Nucleus accumbens (tissue), 56 donors: ENCODE measurements around the gene SLC7A14.

Experiments used
- DNase-seq, 56 donors: peaks; one replicate each; lab custom pipeline; 2025; lab: John Stamatoyannopoulos, UW

SLC7A14 gene

DNA sequence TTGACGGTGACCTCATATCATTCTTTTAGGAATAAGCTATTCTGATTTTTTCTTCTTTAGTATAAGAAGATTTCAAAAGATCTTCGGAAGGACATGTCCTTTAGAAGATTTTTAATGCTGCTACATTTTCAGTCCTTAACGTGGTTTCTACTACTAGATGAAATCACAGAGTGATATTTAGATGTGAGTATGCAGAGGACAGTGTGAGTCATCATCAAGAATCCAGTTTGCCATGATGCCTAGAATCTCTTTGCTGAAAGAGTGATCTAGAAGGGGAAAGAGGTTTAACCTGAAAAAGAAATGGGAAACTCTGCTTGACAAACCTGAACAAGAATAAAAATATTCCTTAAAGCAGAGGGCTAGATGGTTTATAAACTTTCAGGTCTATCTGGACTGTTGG lies 43.2 kb downstream of the SLC7A14 start:
- DNase-seq: no peak

DNA sequence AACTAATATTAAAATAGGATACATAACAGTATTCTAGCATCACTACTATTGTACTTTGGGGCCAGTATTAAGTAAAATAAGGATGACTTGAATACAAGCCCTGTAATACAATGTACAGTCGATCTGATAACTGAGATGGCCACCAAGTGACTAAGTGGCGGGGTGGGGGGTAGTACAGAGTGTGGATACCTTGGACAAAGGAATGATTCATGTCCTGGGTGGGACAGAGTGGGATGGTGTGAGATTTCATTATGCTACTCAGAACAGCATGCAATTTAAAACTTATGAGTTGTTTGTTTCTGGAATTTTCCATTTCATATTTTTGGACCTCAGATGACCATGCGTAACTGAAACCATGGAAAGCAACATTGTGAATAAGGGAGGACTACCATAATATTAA lies 46.0 kb downstream of the SLC7A14 start:
- DNase-seq: peak in 1 of 56 donors; percentile 5

DNA sequence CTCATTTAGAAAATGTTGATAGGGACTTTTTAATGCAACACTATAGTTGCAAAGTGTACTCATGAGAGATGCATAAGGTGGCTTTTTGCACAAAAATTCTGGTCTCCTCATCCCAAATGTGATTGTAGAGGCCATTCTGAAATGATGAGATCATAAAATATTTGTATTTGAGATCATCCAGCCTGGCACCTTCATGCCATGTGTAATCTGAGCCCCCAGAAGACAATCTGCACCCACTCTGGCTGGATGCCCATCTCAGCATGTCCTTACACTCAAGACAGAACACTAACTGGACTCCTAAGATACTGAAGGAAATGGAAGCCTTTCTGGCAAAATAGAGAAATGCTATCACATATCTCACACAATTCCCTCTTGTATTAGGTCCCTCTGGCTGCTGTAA lies 49.2 kb downstream of the SLC7A14 start:
- DNase-seq: no peak

DNA sequence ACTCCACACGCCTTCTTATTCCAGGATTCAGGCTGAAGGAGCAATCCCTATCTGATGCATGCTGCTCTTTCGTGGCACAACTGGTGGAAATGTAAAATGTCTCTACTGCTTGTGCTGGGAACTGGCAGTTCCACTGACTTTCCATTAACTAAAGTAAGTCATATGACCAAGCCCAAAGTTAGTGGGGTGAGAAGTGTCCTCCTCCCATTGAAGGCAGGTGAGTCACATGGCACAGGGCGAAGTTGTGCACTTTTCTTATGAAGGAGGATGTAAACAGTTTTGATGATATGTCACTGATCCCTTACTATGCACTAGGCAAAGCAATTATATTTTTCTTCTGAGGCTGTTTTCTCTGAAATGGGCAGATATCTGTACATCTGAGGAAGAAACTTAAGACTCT lies 51.6 kb downstream of the SLC7A14 start:
- DNase-seq: no peak

DNA sequence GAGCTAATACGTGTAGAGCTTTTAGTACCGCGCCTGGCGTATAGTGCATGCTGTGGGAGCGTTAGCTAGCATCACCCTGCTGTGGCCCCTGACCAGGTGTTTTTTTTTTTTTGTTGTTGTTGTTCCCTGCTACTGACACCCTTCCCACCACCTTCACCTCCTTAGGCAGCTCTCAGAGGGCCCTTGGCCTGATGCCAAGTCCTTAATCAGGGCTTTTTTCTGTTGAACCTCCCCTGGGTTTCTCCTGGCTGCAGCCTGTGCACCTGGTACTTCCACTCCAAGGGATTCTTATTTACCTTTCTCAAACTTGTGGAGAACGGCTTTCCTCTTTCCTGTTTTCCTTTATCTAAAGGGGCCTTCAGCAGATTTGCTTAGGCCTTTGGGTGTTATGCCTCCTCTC lies 53.3 kb downstream of the SLC7A14 start:
- no peak for DNase-seq

DNA sequence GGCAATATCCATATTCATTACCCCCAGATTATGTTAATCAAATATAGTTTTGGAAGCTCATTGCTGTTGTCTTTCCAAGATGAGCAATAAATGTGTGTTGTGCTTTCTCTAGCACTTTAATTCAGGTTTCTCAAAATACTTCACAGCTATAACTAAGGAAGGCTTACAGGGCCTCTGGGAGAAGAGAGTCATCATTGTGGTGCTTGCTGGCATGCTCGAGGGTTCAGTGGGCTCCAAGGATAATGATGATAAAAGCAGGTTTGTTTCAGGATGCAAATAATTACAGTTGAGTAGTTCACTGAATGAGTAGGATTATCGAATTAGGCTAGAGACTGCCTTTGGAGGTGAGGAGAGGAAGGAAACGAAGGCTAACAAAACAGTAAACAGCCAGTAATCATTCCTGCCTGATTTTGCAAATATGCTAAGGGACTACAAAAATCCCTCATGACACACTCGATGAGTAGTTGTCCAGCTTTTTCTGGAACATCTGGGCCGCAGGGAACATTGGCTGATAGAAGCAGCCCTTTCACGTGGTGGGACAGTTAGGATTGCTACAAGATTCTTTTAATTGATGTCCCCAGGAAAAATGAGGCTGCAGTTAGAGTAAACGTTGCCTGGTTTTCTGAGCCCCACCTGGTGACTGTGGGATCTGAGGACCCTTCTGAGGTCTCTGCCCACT lies 54.1 kb downstream of the SLC7A14 start:
- DNase-seq: peak in 1 of 56 donors; percentile 2

DNA sequence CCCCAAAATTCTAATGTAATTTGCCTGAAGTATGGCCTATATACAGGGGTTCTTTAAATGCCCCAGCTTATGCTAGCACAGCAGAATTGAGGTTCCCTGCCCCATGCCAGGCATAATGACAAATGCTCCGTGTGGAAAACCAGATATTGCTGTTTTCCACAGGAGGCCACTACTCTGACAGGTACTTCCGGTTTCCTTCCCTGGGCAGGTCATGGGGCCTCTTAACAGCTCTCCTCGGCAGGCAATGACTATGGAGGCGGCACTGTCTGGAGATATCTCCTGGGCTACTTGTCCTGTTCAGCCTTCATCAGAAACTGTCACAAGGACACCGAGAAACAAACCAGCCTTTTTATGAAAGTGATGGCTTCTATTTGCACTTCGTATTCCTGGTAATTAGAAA lies 54.8 kb downstream of the SLC7A14 start:
- DNase-seq: no peak

DNA sequence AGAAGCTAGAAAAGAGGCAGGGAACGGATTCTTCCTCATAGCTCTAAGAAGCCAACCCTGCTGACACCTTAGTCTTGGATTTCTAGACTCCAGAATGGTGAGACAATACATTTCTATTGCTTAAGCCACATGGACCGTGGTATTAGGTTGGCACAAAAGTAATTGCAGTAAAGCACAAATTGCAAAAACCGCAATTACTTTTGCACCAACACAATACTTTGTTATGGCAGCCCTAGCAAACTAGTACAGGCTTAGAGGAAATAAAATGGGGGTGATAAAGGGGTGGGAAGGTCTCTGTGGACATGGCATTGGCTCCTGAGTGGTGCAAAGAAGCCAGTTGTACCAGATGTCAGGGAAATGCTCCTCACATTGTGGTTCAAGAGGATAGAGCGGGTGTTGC lies 56.0 kb downstream of the SLC7A14 start:
- DNase-seq: no peak

DNA sequence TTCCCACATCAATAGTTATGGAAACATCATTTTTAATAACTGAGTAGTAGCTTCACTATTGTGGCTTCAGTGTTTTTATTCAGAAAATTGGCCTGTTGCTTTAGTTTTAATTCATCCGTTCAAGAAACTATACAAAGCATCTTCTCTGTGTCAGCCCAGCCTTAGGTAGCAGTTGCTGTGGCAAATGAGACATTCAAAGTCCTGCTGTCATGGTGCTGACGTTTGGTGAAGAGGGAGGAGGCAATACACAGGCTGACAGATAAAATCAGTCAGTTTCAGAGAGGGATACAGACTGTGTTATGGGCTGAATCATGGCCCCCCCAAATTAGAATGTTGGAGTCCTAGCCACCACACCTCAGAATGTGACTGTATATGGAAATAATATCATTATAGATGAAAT lies 56.5 kb downstream of the SLC7A14 start:
- no peak for DNase-seq

DNA sequence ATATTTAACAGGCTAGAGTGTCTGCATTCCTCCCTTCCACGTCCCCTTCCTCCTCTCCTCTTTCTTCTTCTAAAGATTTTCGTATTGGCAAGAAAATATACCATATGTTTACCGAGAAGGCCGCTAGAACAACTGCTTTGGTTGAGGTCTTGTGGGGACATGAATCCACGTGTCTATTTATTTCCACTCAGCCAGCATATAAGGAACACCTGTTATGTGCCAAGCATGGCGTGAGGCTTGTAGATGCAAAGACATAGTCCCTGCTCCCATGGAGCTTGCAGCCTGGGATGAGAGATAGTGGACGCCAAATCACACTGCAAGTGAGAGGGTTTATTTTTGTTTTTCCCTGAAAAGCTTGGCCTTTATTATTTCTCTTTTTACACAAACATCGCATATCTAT lies 57.1 kb downstream of the SLC7A14 start:
- DNase-seq: no peak

DNA sequence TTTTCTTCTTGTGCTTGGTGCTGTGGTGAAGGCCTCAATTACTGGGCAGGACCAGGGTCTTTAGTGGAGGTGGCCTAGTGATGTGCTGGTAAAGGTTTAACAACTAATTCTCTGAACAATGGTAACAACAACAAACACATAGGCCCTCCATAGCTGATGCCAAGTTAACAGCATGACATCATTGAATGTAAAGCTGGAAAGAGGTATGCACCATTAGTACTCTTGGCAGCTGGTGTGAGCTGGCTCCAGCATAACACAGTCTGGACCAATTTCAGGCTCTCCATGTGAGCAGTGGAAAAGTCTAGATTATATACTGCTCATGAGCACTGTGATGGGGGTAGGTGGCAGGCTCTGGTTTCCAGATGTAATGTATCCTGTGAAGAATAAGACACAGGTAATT lies 61.8 kb downstream of the SLC7A14 start:
- DNase-seq: no peak

DNA sequence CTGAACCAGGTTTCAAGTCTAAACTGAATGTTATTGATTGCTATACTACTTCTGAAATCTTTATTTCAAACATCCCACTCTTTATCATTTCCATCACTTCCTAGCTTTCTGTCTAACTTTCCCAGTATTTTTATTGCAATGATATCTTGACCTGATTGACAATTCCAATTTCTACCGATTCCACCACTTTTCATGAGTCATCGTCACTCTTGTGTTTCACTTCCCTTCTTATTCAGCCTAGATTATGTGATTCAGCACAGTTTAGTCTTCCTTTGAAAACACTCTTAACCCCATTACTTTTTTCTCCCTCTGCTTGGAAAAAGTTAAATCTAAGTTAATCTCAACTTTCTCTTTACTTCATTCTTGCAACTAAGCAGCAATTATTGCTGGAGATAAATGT lies 62.6 kb downstream of the SLC7A14 start:
- no peak for DNase-seq

DNA sequence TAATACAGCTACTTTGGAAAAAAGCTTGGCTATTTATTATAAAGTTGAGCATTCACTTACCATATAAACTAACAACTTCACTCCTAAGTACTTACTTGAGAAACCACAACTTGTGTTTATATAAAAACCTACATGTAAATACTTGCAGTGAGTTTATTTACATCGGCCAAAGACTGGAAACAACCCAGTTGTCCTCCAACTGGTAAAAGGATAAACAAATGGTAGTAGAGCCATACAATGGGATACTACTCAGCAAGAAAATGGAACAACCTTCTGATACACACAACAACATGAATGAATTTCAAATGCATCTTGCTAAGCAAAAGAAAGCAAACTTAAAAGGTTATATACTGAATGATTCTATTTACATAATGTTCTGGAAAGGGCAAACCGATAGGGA lies 63.7 kb downstream of the SLC7A14 start:
- DNase-seq: no peak

DNA sequence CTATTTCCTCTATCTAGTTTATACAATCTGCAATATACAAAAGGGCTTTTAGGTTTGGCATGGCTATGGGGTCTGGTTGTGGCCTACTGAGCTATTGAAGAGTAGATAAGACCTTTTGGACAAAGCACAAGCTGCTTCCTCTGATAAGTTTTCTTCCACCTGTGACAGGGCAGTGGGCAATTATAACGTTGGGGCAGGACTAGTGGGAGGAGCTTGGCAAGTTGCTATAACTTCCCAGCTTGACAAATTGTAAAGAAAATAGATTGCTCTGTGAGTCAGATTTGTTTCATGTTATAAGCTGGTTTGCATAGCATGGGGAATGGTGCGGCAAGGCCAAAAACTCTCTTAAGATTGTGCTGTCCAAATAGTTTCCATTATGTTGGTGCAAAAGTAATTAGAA lies 64.9 kb downstream of the SLC7A14 start:
- DNase-seq: no peak

DNA sequence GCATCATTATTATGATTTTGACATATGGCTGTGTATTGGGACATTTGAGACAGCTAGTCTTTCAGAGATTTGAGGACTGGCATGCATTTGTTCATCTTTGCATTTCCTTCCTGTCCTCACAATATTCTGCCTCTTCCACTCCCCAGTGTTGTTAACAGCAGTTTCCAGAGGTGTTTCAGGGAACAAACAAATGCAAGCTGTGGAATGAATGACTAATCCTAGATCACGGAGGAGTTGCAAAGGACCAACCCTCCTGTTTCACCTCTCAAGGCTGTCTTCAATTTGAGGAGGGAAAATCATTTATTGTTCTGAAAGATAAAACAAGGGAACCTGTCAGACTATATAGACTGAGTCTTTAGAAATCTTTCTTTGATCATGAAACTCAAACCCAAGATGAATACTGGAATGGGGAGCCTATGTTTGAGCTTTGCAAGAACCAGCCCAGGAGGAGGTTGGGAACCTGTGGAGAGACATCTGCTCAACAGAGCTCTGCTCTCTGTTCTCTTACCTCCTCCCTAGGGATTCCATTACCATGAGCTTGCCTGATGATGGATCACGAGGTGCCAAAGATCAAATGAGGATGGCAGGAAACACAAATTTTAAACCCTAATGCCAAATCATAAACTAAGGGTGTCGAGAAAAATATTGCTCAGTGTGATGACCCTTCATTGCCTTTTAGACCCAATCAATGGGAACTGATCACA lies 68.5 kb downstream of the SLC7A14 start:
- DNase-seq: no peak

DNA sequence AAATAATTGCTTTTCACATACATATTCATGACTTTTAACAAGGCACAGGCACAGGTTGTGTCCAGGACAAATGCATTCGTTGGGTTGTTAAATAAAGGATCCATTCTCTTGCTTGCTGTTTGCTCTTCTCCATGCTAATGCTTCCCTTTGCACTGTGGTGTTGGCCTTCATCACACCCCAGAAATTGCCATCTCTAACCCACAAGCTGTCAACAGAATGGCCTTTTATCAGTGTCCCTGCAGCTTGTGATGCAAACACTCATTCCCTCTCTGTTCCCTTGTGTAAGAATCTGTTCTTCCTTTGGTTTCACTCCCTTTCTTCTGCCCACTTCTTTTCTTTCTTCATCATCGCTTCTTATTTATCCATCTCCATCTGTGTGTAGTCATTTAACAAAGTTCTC lies 72.2 kb downstream of the SLC7A14 start:
- DNase-seq: no peak

DNA sequence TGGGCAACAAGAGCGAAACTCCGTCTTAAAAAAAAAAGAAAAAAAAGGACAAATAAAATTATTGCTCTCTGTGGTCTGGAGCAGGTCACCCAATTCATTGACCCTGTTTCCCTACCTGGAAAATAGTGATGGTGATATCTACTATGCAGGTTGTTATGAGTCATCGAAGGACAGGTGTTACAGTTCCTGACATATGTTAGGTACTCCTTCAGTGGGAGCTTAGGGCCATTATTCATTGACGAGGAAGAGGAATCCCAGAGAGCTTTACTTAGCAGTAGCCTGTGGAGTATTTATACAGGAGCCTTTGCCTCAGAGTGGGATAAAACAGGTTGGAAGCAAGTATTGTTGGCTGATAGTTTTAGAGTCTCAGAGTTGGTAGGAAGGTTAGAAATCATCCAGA lies 74.5 kb downstream of the SLC7A14 start:
- DNase-seq: no peak

DNA sequence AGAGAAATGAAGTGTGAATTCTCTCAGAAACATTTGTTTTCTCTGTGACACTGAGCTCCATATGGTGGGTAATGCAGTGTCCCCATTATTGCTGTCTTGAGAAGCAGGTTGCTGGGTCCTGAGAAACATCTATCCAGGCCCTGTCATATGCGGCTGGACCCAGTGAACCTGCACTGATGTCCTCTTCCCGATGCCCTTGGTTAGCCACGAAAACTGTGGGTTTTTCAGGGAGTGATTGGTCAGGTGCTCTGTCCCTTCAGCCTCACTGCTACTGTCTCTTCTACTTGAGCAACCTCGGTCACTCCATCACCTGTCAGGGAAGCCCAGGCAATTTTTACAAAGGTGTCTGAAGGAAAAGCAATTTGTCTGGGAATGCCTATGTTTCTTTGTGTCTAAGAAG lies 77.0 kb downstream of the SLC7A14 start:
- DNase-seq: no peak

DNA sequence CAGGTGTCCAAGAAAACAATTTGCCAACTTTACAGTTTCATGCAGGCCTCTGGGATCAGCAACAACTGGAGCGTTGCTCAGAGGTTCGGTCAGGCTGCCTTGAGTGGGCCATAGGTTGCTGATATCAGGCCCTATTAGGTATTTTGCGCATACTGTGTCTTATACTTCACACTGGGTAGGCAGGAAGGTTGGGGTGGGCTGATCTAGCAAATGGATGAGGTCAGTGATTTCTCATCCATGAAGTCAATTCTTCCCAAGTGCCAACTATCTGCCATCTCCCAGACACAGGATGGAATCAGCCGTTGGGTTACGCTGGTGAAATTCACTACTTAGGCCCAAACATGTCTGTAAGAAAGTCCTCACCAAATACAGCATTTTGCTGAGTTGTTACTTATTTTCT lies 77.6 kb downstream of the SLC7A14 start:
- no peak for DNase-seq

DNA sequence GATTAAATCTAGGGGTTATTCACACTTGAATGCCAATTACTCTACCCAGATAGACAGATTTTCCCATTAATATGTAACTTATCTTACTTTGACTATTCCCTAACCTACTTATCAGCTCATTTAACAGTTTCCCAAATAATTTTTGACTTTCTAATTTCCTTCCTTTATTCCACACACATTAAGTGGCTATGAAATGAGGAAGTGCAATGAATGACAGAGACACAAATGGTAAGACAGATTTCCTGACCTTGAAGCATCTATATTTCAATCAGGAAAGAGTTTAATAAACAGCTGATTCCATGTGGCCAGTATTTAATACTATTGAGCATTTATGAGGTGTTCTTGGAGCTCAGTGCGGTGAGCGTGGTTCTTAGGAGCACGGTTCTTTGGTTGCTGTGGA lies 78.8 kb downstream of the SLC7A14 start:
- no peak for DNase-seq

DNA sequence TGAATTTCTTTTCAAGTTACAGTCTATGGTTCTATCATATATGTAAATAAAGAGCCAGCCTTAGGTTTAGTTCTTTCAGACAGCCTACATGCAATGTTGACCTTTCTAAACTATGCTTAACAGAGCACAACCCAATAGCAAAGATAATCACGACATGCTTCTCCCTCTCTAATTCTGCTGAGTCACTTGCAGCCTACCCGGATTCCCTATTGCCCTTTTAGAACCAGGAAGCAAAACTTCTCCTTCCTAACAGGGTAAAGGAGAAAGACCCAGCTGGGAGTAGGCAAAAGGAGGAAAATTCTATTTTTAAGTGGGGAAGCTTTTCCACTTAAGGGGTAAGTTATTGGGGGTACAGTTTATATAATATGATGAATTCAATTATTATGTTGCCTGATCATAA lies 79.3 kb downstream of the SLC7A14 start:
- DNase-seq: peak in 1 of 56 donors; percentile 12

DNA sequence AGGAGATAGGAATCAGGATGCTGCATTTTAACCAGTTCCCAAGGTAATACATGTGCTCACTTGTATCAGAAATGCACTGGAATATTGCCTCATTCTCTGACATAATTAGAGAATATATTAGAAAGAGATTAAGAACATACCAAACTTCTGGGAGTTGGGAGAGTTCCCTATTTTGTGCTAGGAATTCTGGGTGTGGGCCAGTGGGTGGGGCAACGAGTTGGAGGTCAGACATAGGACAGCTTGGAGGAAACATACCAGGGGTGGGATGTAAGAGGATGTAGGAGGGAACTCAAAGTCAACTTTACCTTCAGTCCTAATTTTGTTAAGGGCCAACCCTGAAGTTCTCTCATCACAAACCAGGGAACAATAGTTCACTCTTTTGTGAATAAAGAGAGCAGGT lies 83.6 kb downstream of the SLC7A14 start:
- no peak for DNase-seq

DNA sequence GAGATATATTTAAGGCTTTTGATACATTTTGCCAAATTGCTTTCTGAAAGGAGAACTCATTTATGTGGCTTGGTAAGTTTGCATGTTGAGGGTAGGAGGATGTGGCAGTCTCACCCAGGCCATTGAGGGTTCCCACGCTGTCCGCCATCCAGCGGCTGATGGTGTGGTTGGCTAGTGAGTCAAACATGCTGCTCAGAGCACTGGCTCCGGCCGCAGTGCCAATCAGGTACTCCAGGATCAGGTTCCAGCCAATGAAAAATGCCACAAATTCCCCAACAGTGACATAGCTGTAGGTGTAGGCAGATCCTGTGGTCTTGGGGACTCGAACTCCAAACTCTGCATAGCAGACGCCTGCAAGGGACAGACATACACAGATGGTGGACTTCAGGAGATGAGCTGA lies 84.9 kb downstream of the SLC7A14 start:
- no peak for DNase-seq
